HG03460 (cell line): ENCODE data around the gene ZNF217.
"Not testable (repeated sequence)": the region's sequence is repeated elsewhere in the genome, so short reads cannot be mapped to it uniquely, and the experiment has no call there.

Experiments used
- ATAC-seq: cut with Tn5 transposase; IDR thresholded peaks from one replicate; pipeline ENCODE4 v1.9.1; 2021; ENCODE audit not compliant: unreplicated experiment

The ZNF217 gene

GRCh38 chr20:53569606-53570307, 23.9 kb downstream of the ZNF217 start:
- no peak for ATAC-seq

- no peak for ATAC-seq
These were observed 24.6 kb downstream of the ZNF217 start for GRCh38 chr20:53569005-53569404.

- ATAC-seq = no peak
These were observed 25.3 kb downstream of the ZNF217 start for GRCh38 chr20:53568351-53568750.

- ATAC-seq = no peak
These were observed 26.2 kb downstream of the ZNF217 start for GRCh38 chr20:53567379-53567917.

- not testable (repeated sequence) for ATAC-seq
These were observed 27.0 kb downstream of the ZNF217 start for GRCh38 chr20:53566623-53567022.

- no peak for ATAC-seq
These were observed 28.4 kb downstream of the ZNF217 start for GRCh38 chr20:53565254-53565653.

GRCh38 chr20:53562104-53562764, 31.4 kb downstream of the ZNF217 start:
- ATAC-seq = not testable (repeated sequence)

- ATAC-seq = no peak
These were observed 32.1 kb downstream of the ZNF217 start for GRCh38 chr20:53561505-53561904.

- ATAC-seq = no peak
These were observed 33.8 kb downstream of the ZNF217 start for GRCh38 chr20:53559816-53560215.

- ATAC-seq = no peak
These were observed 36.5 kb downstream of the ZNF217 start for GRCh38 chr20:53557130-53557529.

- ATAC-seq = no peak
These were observed 37.3 kb downstream of the ZNF217 start for GRCh38 chr20:53556267-53556897.

- ATAC-seq = no peak
These were observed 37.8 kb downstream of the ZNF217 start for GRCh38 chr20:53555816-53556215.

- ATAC-seq = no peak
These were observed 38.6 kb downstream of the ZNF217 start for GRCh38 chr20:53555081-53555480.

GRCh38 chr20:53552572-53552893, 41.1 kb downstream of the ZNF217 start:
- not testable (repeated sequence) for ATAC-seq

GRCh38 chr20:53551719-53552571, 41.7 kb downstream of the ZNF217 start:
- not testable (repeated sequence) for ATAC-seq

GRCh38 chr20:53550280-53551187, 43.1 kb downstream of the ZNF217 start:
- no peak for ATAC-seq

GRCh38 chr20:53547664-53548239, 45.9 kb downstream of the ZNF217 start:
- no peak for ATAC-seq

- ATAC-seq = no peak
These were observed 54.1 kb downstream of the ZNF217 start for GRCh38 chr20:53539516-53539915.

GRCh38 chr20:53536382-53536781, 57.3 kb downstream of the ZNF217 start:
- ATAC-seq = not testable (repeated sequence)

- no peak for ATAC-seq
These were observed 57.8 kb downstream of the ZNF217 start for GRCh38 chr20:53535878-53536277.
